SJCRH30 (cell line): ENCODE data around the gene LLGL1. TPM values are rescaled to one million over a fixed set of nuclear protein-coding genes. Genes with fewer than 3 reads are reported as not detected.

Experiments
- DNase-seq, 2 experiments: peaks; one replicate each; pipeline ENCODE4 v3.0.0-alpha.2; 2015 to 2020
- H3K27ac ChIP-seq: fragments of 250-450 bp; sonication (Bioruptor Pico); 2 replicates; pipeline ENCODE4 v1.5.1; 2020; ENCODE audit warnings: mild to moderate bottlenecking, moderate library complexity
- H3K27me3 ChIP-seq: fragments of 250-450 bp; sonication (Bioruptor Pico); 2 replicates; pipeline ENCODE4 v1.5.1; 2020; ENCODE audit warnings: mild to moderate bottlenecking, moderate library complexity
- H3K36me3 ChIP-seq: fragments of 250-450 bp; sonication (Bioruptor Pico); 2 replicates; pipeline ENCODE4 v1.5.1; 2020; ENCODE audit warnings: mild to moderate bottlenecking, moderate library complexity
- H3K4me1 ChIP-seq: fragments of 250-450 bp; sonication (Bioruptor Pico); 2 replicates; pipeline ENCODE4 v1.5.1; 2020; ENCODE audit warnings: mild to moderate bottlenecking, moderate library complexity
- H3K4me3 ChIP-seq: fragments of 250-450 bp; sonication (Bioruptor Pico); 2 replicates; pipeline ENCODE4 v1.5.1; 2020; ENCODE audit warnings: mild to moderate bottlenecking, moderate library complexity
- H3K9me3 ChIP-seq: fragments of 250-450 bp; sonication (Bioruptor Pico); replicated peaks from 2 replicates; pipeline ENCODE4 v1.5.1; 2020; ENCODE audit warnings: mild to moderate bottlenecking, moderate library complexity
- total RNA-seq: library from RNA; depleted of rRNA; stranded (reverse); fragments of >200 nt; shearing (Covaris generic); gene quantifications from 2 replicates; pipeline ENCODE4 v1.2.3, GENCODE V29; 2014

Gene LLGL1
- total RNA-seq, 1 experiment from 2014 or later = 75.0 TPM

- H3K4me3 ChIP-seq = peak within 1 kb of the TSS; percentile 87
Measured at GRCh38 chr17:18258356-18259038, 33.1 kb downstream of the LLGL1 start, which contains the start of gene FLII. TSS of gene FLII (minus strand) at chr17:18258738. CDS start at chr17:18258690, 48 bp downstream.

GRCh38 chr17:18259621-18260331 lies 34.3 kb downstream of the LLGL1 start:
- Histone ChIP-seq H3K4me3 (peak overlapping the region; percentile 83), H3K9me3 (no peaks in the 10 kb centered on the region), H3K27ac (no peak overlapping the region), H3K4me1 (peaks cover 16% of the 10 kb centered on the region; the same call in 1 of the 2 replicates), H3K36me3 (peaks cover 13% of the 10 kb centered on the region), H3K27me3 (no peaks in the 10 kb centered on the region)
- DNase-seq = peak in 1 of 2 experiments; percentile 45

More at GRCh38 chr17:18258356-18259038, 33.1 kb downstream of the LLGL1 start, which contains the start of gene FLII:
- Histone ChIP-seq H3K4me1 (peaks cover 16% of the 10 kb centered on the region; the same call in 1 of the 2 replicates), H3K9me3 (no peaks in the 10 kb centered on the region), H3K27me3 (no peaks in the 10 kb centered on the region), H3K27ac (peak within 1 kb of the TSS; percentile 76), H3K36me3 (peaks cover 23% of the 10 kb centered on the region)
- DNase-seq = peak; percentile 79 to 81

GRCh38 chr17:18260332-18261145 lies 35.1 kb downstream of the LLGL1 start, which contains the start of gene MIEF2:
TSS of gene MIEF2 (plus strand) at chr17:18260662. CDS start at chr17:18262721, 2,059 bp downstream.
- Histone ChIP-seq H3K36me3 (peaks cover 6% of the 10 kb centered on the region; the same call in 1 of the 2 replicates), H3K27ac (peak within 1 kb of the TSS; percentile 1; the same call in 1 of the 2 replicates), H3K4me1 (peaks cover 16% of the 10 kb centered on the region; the same call in 1 of the 2 replicates), H3K9me3 (no peaks in the 10 kb centered on the region), H3K4me3 (peak within 1 kb of the TSS; percentile 83), H3K27me3 (no peaks in the 10 kb centered on the region)
- peak; percentile 100 for DNase-seq

DNA sequence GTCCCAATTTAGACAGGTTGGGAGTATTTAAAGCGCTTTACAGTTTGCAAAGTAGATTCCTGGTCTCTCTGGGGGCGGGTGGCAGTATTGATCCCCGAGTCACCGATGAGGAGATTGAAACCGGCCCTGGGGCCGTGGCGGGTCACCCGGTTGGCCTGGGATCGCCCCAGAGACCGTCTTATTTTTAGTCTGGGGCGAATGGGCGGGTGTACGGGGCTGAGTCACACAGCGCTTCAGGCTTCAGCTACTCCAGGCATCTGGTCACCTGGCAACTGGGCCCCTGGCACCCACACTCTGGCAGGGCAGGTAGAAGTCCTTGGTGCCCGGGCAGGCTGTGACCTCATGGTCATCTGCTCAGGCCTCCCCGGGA lies 35.7 kb downstream of the LLGL1 start:
- H3K4me1 ChIP-seq = peaks cover 16% of the 10 kb centered on the region; the same call in 1 of the 2 replicates
- peak overlapping the region; percentile 1; the same call in 1 of the 2 replicates for H3K27ac ChIP-seq
- H3K4me3 ChIP-seq = peak overlapping the region; percentile 83
- no peaks in the 10 kb centered on the region for H3K27me3 ChIP-seq
- peak; percentile 61 to 66 for DNase-seq
- no peaks in the 10 kb centered on the region for H3K36me3 ChIP-seq
- no peaks in the 10 kb centered on the region for H3K9me3 ChIP-seq

GRCh38 chr17:18261659-18262058 lies 36.2 kb downstream of the LLGL1 start:
- Histone ChIP-seq H3K27ac (no peak overlapping the region), H3K4me1 (peaks cover 16% of the 10 kb centered on the region; the same call in 1 of the 2 replicates), H3K4me3 (peak overlapping the region; percentile 83), H3K9me3 (no peaks in the 10 kb centered on the region), H3K27me3 (no peaks in the 10 kb centered on the region), H3K36me3 (no peaks in the 10 kb centered on the region)
- no peak for DNase-seq

DNA sequence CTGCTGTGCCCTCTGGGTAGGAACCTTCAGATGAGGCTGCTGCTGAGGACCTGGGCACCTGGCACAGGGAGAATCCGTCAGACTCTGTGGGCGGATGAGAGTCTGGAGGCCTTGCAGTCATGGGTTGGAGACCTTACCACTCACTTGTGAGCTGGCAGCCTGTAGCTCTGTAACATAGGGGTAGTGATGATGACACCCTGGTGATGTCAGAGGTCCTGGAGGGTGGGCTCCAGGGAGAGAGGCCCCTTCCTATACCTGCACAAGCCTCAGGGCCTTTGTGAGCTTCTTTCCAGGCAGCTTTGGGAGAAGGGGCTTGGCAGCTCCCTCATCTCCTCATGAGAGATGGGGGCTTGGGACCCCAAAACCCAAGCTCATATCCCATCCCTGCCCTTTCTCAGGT lies 36.7 kb downstream of the LLGL1 start:
- Histone ChIP-seq H3K4me1 (peaks cover 16% of the 10 kb centered on the region; the same call in 1 of the 2 replicates), H3K27me3 (no peaks in the 10 kb centered on the region), H3K36me3 (no peaks in the 10 kb centered on the region), H3K9me3 (no peaks in the 10 kb centered on the region), H3K4me3 (no peak overlapping the region), H3K27ac (no peak overlapping the region)
- DNase-seq = no peak

GRCh38 chr17:18262641-18263040 lies 37.2 kb downstream of the LLGL1 start:
- H3K27me3 ChIP-seq = no peaks in the 10 kb centered on the region
- DNase-seq = no peak
- no peak overlapping the region for H3K27ac ChIP-seq
- H3K4me3 ChIP-seq = no peak overlapping the region
- peaks cover 11% of the 10 kb centered on the region; the same call in 1 of the 2 replicates for H3K4me1 ChIP-seq
- H3K36me3 ChIP-seq = no peaks in the 10 kb centered on the region
- no peaks in the 10 kb centered on the region for H3K9me3 ChIP-seq

GRCh38 chr17:18263885-18264682 lies 38.6 kb downstream of the LLGL1 start:
- Histone ChIP-seq H3K4me1 (peaks cover 11% of the 10 kb centered on the region; the same call in 1 of the 2 replicates), H3K9me3 (no peaks in the 10 kb centered on the region), H3K4me3 (no peak overlapping the region), H3K27ac (no peak overlapping the region), H3K36me3 (no peaks in the 10 kb centered on the region), H3K27me3 (no peaks in the 10 kb centered on the region)
- DNase-seq = no peak

DNA sequence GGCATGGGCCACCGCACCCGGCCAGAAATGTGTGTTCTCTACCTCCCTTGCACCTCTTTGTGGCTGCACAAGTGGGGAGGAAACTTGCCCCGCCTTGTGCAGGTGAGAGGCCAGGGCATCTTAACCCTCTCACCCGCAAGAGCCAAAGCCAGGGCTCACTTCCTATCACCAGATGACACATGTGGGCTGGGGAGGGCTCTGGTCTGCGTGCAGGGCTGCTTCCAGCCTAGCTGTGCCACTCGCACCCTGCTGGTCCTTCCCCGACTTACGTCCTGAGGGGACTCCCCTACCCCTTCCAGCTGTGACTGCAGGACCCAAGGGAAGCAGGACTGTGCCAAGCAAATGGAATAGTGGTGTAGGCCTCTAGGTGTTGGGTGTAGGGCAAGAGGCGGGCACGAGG lies 41.9 kb downstream of the LLGL1 start:
- Histone ChIP-seq H3K4me1 (no peaks in the 10 kb centered on the region), H3K36me3 (peaks cover 25% of the 10 kb centered on the region), H3K4me3 (no peak overlapping the region), H3K9me3 (no peaks in the 10 kb centered on the region), H3K27me3 (no peaks in the 10 kb centered on the region), H3K27ac (no peak overlapping the region)
- DNase-seq = no peak

DNA sequence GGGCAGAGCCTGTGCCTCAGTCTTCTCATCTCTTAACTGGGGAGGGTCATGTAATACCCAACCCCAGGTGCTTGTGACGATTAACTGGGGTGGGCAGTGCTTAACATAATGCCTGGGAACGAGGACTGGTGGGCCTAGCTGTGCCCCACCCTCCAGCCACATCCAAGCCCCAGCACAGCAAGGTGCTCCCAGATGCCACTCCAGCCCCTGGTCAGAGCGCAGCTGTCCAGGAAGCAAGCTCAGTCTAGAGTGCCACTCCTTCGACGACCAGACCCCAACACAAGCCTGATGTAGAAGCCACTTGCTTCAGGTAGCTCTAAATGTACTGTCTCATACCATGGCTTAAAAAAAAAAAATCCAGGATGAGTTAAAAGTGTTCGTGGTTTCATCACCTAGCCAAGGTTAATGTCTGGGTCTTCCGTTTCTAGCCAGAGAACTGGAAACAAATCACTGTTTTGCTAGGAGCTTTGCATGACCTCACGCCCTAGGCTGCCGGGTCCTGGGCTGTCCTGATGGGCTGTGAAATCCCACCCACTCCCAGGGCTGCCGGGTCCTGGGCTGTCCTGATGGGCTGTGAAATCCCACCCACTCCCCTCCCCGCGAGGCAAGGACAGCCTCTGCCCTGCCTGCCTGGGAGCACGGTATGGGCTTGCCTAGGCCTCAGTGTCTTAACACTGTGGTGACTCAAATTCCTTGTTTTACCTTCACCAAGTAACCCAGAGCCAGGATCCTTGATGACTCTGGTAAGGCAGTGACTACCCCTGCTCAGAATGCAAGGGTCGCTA lies 42.7 kb downstream of the LLGL1 start:
- Histone ChIP-seq H3K27me3 (no peaks in the 10 kb centered on the region), H3K4me3 (no peak overlapping the region), H3K4me1 (no peaks in the 10 kb centered on the region), H3K9me3 (no peaks in the 10 kb centered on the region), H3K27ac (no peak overlapping the region), H3K36me3 (peaks cover 33% of the 10 kb centered on the region)
- no peak for DNase-seq

DNA sequence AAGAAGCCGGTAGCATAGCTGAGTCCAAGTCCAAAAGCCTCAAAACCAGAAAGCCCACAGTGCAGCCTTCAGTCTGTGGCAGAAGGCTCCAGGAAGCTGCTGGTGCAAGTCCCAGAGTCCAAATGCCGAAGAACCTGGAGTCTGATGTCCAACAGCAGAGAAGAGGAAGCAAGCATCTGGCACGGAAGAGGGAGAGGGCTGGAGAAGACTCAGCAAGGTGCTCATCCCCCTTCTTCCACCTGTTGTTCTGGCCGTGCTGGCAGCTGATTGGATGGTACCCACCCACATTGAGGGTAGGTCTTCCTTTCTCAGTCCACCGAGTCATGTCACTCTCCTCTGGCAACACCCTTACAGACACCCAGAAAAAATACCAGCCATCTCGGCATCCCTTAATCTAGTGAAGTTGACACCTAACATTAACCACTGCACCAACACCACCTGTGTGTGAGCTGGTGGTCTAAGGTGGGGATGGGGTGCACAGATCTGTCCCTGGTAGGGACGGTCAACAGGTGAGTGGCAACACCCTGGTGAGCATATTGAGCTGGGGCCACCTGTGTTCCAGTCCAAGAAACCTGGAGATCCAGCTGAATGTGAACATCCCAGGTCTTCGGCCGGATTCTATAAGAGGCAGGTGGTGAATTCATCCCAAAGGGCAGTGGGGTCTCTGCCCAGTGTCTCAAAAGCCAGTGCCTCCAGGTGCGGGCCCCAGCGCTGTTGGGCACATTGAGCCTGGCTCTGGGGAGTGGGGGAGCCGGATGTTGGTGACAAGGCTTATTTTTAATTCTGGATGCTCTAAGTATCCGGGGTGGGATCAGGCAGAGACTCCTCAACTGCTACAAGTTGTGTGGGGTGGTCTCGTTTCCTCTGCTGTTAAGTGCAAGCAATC lies 44.9 kb downstream of the LLGL1 start:
- Histone ChIP-seq H3K27ac (no peak overlapping the region), H3K36me3 (peaks cover 52% of the 10 kb centered on the region), H3K4me3 (no peak overlapping the region), H3K4me1 (no peaks in the 10 kb centered on the region), H3K9me3 (no peaks in the 10 kb centered on the region), H3K27me3 (no peaks in the 10 kb centered on the region)
- DNase-seq = no peak

GRCh38 chr17:18277076-18277475 lies 51.6 kb downstream of the LLGL1 start:
- H3K36me3 ChIP-seq = peaks cover 96% of the 10 kb centered on the region
- no peaks in the 10 kb centered on the region for H3K9me3 ChIP-seq
- no peaks in the 10 kb centered on the region for H3K4me1 ChIP-seq
- H3K27ac ChIP-seq = no peak overlapping the region
- DNase-seq = no peak
- H3K27me3 ChIP-seq = no peaks in the 10 kb centered on the region
- H3K4me3 ChIP-seq = no peak overlapping the region
